GM19025 (cell line): ENCODE data around the gene BPIFB2.

ENCODE experiments used
- ATAC-seq: cut with Tn5 transposase; IDR thresholded peaks from one replicate; pipeline ENCODE4 v1.9.1; 2021; ENCODE audit warnings: mild to moderate bottlenecking, low read depth, moderate library complexity; ENCODE audit not compliant: unreplicated experiment

Gene BPIFB2

GRCh38 chr20:33019465-33020277 is 12.2 kb downstream of the BPIFB2 start:
- no peak for ATAC-seq

DNA sequence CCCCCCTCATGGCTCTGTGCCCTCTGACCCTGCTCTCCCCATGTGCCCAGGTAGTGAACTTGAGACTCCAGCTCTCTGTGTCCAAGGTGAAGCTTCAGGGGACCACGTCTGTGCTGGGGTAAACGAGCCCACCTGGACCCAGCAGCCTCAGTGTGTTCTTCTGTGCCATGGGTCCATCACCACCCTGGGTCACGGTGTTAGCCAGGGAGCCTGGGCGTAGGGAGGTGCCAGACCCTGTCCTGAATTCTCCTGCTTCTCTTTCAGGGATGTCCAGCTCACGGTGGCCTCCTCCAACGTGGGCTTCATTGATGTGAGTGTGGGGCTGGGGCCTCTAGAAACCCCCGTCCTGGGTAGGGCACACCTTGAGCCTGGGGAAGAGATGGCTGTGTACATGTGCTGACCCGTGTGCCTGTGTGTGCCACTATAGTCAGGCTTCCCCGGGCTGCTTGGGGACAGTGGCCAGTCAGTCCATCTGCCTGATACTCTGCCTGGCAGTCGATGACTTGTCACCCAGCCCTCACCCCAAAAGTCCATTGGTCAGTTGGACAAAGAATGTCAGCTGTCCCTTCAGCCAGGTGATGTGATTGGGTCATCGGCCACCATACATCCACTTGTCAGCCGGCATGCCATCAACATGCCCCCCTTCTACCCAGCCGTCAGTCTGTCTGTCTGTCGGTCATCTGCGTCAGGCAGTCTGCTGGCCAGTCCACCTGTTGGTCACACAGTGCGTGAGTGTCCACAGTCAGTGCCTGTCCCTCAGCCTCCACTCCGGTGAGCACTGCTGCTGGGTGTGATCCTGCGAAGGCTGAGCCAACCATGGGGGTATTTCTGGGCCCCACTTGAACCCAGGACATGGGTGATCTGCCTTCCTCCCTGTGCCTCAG is 13.0 kb downstream of the BPIFB2 start:
- ATAC-seq, result no peak

- no peak for ATAC-seq
These were observed 14.4 kb downstream of the BPIFB2 start for GRCh38 chr20:33021879-33022278.

DNA sequence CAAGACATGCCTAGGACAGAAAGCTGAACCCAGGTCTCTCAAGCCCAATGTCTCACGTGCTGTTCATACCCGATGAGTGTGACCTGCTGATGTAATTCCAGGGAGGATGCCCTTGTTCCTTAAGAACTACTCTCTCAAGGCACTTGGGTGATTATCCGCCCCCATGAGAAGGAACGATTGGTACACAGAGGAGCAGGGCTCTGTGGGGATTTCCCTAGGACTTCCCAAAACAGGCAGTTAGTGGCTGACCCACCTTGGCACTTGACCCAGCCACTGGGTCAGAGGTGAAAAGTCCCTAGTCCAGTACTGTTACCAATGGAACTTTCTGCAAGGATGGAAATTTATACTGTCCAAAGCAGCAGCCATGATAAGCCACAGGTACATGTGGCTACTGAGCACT is 14.8 kb downstream of the BPIFB2 start:
- ATAC-seq, result no peak

GRCh38 chr20:33022694-33023438 is 15.4 kb downstream of the BPIFB2 start:
- ATAC-seq, result no peak

DNA sequence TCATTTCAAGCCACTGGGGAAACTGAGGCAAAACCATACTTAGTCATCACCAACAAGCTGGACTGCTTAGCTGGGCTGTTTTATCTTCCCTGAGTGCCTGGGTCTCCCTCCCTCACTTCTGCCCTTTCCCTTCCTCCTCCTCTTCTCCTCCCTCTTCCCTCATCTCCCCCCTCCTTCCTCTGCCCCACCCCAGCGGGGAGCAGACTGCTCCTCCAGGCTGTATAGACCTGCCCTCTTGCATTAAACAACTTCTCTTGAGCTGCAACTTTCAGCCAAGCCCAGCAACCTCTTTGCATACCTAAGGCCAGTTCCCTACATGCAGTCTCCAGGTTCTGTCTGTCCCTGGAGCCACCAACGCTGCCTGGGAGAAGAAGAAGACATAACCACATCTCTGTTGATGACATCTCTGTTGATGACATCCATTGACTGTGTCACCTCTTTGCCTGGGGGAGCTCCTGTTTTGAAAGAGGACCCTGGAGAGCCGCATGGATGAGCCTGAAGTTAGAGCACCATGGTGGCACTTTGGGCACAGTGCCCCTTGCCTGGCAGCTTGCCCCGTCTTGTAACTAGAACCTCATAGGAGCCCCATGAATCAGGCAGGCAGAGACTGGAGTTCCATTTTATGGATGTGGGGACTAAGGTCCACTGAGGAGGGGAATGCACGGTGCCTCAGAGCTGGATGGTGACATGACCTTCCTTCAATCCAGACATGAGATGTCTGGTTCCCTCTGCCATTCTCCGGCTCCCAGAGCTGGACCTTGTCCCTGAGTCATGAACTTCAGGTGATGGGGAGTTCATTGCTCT is 16.1 kb downstream of the BPIFB2 start:
- ATAC-seq, result no peak

- no peak for ATAC-seq
These were observed 16.7 kb downstream of the BPIFB2 start for GRCh38 chr20:33024243-33024560.

DNA sequence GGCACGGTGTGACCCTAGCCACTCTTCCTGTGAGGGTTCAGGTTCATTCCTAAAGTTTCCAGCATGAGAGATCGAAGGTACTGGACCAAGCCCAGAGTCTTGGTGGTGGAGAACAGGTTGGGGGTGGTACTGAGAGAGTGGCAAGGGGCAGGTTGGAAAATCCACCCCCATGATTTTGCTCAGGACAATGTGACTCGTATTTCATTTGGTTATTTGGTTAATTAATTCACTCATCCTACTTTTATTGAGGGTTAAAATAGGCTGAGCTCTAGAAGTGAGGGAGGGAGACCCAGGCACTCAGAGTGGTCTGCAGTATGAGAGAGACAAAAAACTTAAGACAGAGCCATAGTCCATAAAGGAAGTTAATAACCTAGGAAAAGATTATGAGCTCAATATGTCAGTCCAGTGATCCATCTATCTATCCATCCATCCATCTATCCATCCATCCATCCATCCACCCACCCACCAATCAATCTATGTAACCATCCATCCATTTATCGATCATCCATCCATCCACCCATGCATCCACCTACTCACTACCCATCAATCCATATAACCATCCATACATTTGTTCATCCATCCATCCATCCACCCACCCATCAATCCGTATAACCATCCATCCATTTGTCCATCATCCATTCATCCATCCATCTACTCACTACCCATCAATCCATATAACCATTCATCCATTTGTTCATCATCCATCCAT is 17.3 kb downstream of the BPIFB2 start:
- ATAC-seq, result no peak

DNA sequence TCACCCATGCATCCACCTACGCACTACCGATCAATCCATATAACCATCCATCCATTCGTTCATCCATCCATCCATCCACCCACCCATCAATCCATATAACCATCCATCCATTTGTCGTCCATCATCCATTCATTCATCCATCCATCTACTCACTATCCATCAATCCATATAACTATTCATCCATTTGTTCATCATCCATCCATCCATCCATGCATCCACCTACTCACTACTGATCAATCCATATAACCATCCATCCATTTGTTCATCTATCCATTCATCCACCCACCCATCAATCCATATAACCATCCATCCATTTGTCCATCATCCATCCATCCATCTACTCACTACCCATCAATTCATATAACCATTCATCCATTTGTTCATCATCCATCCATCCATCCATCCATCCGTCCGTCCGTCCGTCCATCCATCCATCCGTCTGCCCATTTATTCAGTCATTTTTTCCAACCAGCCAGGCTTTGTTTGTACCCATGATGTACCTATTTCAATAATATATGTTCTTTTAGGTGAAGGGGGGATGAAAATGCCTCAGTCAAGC is 17.9 kb downstream of the BPIFB2 start:
- no peak for ATAC-seq

GRCh38 chr20:33026072-33026778 is 18.7 kb downstream of the BPIFB2 start:
- ATAC-seq, result no peak

GRCh38 chr20:33026779-33027759 is 19.6 kb downstream of the BPIFB2 start:
- no peak for ATAC-seq

DNA sequence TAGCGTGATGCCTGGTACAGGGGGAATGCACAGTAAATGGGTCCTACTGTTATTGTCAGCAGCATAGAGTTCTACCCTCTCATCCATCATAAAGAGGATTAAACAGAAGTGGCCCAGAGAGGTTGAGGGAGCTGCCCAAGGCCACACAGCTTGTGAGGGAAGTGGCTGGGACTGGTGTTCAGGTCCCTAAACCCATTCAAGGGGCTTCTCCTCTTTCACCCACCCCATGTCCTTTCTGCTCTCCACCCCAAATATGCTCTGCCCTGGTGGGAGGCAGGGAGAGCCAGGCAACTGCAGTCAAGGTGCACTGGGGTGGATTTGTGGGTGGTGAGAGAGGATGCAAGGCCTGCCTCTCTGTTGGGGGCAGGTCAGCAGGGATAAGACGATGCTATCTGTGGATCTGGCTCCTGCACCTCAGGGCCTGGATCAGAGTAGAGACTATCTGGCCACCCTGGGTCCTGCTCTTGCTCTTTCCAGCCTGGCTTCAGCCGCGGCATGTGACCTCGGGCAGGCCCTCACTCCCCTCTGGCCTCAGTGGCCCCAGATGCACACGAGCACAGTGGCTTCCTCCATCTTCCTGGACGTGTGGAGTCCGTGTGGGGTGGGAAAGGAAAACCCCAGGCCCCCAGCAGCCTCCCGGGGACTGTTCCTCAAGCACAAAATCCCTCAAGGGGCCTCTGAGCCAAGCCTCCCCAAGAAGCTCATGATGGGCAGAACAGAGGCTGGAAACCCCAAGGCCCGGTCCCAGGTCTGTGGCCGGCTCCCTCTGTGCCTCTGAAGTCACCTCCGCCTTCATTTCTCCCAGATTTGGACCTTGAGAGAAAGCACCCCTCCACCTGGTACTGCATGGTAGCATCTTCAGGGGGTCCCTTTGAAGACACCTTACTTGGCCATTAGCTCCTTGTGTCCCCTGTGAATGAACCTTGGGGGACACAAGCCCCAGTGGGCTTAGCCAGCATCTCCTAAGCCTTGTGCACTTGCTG is 20.6 kb downstream of the BPIFB2 start:
- no peak for ATAC-seq

DNA sequence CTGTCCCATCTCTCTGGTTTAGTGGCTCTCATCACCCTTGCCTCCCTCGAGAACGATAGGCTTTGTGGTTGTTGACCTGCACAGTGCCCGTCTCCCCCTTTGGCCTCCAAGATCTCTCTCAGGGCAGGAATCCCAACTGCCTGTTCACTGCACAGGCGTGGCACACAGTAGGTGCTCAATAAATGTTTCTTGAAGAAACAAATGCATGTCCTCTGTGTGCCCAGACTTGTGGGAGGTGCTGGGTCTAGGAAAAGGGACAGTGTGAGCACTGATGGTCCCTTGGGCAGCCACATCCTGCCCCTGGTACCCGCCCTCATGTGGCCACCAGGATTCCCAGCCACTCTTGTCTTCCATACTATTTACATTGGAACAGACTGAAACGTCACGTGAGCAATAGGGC is 21.4 kb downstream of the BPIFB2 start:
- ATAC-seq, result no peak

- ATAC-seq, result no peak
These were observed 22.6 kb downstream of the BPIFB2 start for GRCh38 chr20:33030076-33030475.

- ATAC-seq, result no peak
These were observed 23.1 kb downstream of the BPIFB2 start for GRCh38 chr20:33030569-33030968.

GRCh38 chr20:33031531-33031930 is 24.0 kb downstream of the BPIFB2 start, which contains the start of gene BPIFB6:
Gene BPIFB6 (plus strand): TSS chr20:33031648. CDS start chr20:33031648, 0 bp downstream.
- ATAC-seq, result no peak
